AML-193 (cell line): ENCODE data around the gene METTL23.
"Not testable (repeated sequence)": the region's sequence is repeated elsewhere in the genome, so short reads cannot be mapped to it uniquely, and the experiment has no call there.

Source experiments
- DNase-seq, 2 experiments: peaks; one replicate each; lab custom pipeline; 2025; lab: John Stamatoyannopoulos, UW

The METTL23 gene

DNA sequence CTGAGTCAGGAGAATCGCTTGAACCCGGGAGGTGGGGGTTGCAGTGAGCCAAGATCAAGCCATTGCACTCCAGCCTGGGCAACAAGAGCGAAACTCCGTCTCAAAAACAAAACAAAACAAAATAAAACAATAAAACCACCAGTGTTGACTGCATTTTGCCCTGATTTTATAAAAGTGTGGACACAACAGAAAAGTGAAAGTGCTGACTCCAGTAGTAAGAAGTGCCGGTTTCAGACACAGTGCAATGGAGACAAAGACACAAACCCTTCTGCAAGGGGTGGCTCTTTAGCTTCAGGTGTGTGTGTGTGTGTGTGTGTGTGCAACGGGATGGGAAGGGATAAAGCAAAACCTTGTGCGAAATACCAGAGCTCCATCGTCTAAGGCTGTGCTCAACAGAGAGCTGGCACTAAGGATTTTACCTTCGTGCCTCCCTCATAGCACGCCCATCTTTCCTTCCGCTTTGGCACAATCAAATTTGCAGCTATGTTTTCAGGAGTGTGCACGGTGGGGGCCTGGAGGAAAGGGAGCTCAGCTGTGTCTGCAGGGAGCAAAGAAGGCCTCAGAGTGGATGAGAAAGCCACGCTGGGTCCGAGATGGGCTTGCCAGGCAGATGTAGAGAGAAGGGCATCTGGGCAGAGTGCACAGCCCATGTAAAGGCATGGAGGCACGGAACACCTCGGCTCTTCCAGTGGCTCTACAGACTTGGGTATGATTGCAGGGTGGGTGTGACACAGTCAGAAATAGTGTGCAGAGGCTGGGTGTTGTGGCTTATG, 31.4 kb upstream of the METTL23 start:
- DNase-seq = no peak

DNA sequence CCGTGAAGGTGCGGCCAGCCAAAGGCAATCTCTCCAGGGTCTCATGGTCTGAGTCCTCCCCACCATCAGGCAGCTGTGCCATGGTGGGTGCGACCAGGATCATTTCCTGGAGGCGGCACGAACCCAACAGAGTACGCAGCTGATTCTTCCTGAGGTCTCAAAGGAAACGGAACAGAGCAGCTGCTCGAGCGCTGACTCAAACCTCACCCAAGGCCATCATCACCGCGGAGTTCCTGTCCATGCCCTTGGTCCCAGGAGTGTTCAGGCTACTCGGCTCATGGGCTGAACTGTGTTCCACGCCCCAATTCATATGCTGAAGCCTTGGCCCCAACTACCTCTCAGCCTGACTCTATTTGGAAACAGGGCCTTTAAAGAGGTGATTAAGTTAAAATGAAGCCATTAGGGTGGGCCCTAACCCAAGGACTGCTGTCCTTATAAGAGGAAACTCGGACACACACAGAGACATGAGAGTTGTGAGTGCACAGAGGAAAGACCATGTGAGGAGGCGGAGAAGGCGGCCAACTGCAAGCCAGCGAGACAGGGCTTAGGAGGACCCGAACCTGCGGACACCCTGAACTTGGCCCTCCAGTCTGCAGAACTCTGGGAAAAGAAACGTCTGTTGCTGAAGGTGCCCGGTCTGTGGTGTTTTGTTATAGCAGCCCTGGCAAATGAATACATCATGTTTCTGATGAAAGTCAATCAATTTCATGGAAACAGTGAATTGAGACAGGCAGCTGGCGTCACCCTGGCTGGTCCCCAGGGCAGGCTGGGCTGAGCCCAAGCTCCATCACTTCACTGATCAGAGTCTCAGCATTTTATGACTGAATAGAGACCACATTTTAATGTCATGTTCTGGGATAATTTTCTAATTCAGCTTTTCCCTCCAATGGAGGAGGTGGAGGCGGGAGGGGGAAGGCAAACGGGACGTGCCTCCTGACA, 29.6 kb upstream of the METTL23 start:
- no peak for DNase-seq

DNA sequence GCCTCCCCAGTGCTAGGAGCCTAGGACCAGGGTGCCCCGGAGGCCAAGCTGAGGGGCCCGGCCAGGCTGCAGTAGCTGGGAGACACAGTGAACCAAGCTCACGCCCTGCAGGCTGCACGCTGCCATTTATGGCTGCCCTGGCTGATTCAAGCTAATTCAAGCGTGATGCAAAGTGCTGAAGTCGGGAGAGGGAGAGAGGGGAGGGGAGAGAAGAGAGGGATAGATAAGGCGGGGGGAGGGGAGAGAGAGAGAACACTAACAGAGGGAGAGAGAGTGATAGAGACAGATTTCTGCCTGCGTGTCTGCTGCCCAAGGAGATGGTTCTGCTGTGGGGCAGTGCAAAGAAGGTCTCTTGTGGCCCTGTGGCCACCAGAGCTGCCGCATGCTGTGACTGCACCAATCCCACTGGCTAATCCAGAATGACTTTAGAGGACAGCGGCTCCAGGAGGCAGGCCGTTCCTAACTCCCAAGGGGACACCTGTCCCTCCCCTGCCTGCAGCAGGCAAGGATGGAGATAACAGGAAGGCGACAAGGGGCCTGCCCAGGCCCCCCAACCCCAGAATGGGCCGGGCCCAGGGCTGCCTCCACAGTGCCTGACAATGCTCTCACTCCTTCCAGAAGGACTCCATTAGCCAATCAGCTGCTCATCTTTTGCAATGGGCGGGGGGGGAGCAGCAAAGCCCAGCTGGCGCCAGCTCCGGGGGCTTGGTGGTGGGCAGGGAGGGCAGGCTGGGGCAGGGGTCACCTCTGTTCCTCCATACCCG, 28.8 kb upstream of the METTL23 start:
- no peak for DNase-seq

DNA sequence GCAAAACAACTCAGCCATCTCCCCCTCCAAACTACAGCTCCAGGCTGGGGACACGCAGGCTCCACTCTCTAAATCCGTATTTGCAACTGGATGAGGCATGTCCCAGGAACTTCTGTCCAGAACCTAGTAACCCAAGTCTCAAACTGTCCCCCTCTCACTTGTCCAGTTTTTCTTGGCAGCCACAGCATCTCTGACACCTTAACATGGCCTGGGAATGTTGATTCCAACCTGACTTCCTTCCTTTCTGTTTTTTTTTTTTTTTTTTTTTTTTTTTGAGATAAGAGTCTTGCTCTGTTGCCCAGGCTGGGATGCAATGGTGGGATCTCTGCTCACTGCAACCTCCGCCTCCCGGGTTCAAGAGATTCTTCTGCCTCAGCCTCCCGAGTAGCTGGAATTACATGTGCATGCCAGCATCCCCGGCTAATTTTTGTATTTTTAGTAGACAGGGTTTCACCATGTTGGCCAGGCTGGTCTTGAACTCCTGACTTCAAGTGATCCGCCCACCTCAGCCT, 28.1 kb upstream of the METTL23 start:
- not testable (repeated sequence) for DNase-seq

DNA sequence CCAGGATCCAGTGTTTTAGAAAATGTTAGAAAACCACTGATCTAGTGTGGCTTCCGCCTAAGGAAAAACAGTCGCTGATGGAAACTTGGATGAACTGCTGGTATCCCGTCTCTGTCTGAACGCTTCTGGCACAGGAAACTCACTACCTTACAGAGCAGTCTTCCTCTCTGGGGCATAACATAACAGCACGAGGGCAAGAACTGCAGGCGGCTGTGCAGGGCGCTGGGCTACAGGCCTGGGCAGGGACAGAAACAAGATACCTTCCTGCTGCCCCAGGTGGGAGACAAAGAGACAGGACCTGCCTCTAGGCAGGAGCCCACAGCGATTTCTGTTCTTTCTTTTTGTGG, 26.4 kb upstream of the METTL23 start:
- DNase-seq = no peak

DNA sequence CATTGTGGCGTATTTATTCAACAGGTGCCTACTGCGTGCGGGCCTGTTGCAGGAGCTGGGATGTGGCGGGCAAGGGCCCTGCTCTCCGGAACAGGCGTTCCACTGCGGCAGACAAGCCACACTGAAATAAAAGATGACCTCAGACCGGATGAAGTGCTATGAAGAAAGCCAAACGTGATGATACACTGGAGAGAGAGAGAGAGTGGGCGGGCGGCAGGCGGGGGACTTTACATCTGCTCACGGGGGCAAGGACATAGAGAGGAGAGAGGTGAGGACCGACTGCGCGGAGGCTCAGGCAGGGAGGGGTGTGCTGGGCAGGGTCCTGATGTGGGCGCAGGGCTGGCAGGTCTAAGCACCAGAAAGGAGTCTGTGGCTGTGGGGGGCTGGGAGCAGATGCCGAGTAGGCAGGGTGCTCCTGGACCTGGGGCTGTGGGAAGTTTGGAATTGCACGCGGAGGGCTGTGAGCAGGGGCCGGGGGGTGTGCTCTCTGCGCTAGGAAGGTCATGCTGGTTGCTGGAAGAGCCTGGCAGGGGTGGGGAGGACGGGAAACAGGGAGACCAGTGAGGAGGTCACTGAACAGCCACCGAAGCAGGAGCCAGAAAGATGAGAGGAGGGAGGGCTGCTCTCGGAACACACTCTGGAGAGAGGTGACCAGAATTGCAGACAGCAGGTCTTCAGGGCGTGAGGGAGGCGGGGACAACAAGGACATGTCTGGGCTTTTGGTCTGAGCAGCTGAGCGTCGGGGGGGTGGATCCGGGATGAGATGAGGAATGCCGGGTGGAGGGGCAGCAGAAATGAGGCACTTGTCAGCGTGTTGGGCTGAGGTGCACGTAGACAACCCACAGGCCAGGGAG, 25.8 kb upstream of the METTL23 start:
- DNase-seq = no peak

DNA sequence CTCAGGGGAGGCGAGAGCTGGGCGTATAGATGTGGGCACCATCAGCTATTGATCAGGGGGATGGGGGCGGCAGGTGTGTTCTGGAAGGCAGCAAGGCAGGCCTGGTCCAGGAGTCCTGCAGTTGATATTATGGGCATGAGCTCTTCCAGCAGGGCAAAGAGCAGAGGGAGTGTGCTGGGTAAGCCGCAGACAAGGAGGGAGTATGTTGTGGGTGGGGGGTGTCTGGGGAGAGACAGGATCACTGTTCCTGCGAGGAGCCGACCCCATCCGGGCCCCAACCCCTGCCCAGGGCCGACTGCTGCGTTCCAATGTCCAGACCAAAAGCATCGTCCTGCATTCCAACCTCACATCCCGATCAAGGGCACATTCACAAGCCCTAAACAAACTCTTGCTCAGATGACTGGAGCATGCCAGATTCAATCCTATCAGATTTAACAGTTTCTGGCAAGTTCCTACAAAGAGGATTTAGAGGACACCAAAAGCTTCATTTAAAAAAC, 25.1 kb upstream of the METTL23 start:
- no peak for DNase-seq

DNA sequence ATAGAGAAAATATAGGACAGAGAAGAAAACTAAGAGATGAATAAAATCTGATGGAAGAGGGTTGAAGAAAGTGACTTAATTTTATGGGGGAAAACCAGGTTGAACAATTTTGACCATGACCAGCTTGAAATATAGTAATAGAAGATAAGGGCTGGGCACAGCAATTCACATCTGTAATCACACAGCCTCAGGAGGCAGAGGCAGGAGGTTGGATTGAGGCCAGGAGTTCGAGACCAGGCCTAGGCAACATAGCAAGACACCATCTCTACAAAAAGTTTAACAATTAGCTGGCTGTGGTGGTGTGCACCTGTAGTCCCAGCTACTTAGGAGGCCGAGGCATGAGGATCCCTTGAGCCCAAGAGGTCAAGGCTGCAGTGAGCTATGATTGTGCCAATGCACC, 24.6 kb upstream of the METTL23 start:
- DNase-seq = no peak

DNA sequence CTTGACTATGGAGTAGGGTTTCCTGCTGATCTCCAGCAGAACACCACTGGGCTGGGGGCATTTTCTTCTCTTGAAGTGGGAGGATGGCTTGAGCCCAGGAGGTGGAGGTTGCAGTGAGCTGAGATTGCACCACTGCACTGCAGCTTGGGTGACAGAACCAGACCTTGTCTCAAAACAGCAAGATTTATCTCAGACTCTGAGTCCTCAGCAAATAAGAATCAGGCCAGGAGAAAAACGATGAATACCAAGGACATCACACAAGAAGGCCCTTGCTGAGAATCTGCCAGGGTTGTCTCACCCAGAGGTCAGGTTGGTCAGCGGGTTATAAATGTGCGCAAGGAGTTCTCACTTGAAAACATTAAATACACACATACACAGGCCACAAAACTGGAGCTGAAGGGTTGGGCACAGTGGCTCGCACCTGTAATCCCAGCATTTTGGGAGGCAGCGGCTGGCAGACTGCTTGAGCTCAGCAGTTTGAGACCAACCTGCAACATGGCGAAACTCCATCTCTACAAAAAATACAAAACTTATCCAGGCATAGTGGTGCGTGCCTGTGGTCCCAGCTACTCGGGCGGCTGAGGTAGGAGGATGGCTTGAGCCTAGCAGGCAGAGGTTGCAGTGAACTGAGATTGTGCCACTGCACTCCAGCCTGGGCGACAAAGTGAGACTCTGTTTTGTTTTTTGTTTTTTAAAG, 23.6 kb upstream of the METTL23 start:
- no peak for DNase-seq

DNA sequence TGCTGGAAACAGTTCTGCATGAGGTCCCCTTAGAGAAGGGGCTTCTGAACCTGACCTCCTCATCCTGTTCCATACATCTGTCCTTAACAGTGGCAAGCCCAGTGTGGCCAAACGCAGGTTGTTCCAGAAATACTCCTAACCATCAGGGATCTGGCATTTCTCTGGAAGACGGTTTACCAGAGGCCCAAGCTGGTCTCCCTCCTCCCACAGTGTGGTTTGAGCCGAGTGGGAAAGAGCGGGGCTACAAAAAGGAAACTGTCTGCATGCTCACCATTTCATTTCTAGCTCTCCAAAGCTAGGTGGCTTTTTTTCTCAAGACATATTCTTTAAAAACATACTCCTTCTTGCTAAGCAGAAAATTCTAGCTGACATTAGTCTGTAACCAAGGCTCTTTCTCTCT, 21.8 kb upstream of the METTL23 start:
- no peak for DNase-seq

DNA sequence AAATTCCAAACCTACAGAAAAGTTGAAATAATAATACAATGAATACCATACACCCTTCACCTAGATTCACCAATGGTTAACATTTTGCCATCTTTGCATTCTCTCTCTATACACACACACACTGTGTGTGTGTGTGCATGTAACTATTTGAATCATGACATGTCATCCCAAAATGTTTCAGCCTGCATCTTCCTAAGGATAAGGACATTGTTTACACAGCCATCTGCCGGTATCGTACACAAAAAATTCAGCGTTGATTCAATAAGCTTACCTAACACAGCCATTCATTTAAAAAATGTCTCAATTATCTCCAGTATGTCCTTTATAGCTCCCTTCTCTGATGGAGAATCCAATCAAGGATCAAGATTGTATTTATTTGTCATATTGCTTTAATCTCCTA, 19.8 kb upstream of the METTL23 start:
- DNase-seq = no peak

DNA sequence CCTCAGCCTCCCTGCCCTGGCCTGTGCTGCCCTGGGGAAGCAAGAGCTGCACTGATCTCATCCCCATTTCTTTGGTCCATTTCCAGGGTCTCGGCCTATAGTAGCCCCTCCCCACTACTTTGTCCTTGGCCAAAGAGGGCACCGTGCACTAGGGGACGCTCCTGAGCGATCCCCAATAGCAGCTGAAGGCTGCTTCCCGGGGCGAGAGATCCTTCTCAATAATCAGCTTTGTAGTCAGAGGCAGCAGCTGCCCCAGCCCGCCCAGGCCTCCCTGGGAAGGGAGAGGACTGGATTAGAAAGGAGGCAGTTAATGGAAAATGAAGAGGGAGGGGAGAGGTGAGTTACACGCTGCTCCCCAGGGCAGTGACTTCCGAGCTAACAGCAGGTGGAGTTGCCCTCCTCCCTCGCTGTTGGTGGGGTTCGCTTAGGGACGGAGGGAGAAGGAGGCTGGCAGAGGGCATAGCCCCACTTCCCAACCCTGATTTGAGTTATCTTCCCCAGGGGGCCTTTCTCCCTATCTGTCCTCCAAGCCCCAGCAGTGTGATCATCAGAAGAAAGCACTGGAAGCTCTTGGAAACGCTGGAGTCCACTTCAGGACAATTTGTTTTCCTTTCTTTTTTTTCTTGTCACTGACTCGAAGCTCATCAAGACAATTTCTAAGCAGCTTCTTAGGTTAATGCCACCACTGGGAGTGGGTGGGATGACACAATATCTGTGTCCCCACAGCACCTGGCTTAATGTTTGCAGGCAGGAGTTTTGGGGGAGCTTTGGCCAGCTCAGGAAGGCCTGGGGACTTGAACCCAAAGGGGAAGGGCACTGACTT, 18.4 kb upstream of the METTL23 start:
- no peak for DNase-seq

DNA sequence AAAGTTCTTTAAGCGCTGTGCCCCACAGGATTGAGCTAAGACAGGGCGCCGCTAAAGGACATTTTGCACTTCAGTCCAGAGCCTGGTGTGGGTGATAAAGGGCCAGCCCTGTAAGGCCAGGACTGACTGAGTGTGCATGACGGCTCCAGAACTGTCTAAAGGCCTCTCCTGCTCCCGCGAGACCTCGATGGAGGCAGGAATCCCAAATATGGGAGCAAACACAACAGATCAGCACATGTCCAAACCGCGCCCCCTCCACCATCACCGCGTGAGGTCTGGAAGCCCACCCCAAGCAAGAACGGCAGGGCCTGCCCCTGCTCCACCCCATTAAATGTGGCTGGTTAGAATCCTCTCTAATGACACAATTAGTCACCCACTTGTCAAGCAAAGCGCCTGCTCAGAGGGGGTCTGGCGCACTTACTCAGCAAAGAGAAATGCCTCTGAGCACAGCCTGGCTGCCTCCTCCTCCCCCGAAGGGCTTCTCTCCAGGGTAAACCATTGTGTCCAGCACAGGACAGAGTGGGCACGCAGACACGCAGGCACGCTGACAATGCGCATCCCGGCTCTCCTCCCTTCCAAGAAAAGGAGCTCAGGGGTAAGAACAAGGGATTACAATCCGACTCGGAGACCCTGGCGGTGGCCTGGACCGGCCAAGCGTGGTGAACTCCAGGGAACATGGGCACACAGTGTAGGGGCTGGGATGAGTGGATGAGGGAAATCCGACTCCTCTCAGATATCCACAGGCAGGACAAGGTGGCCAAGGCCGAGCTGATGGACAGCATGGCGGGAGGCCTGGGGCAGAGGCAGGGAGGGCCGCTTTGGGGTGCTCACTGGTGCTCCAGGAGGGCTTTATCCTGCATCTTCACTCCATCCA, 17.3 kb upstream of the METTL23 start:
- no peak for DNase-seq

DNA sequence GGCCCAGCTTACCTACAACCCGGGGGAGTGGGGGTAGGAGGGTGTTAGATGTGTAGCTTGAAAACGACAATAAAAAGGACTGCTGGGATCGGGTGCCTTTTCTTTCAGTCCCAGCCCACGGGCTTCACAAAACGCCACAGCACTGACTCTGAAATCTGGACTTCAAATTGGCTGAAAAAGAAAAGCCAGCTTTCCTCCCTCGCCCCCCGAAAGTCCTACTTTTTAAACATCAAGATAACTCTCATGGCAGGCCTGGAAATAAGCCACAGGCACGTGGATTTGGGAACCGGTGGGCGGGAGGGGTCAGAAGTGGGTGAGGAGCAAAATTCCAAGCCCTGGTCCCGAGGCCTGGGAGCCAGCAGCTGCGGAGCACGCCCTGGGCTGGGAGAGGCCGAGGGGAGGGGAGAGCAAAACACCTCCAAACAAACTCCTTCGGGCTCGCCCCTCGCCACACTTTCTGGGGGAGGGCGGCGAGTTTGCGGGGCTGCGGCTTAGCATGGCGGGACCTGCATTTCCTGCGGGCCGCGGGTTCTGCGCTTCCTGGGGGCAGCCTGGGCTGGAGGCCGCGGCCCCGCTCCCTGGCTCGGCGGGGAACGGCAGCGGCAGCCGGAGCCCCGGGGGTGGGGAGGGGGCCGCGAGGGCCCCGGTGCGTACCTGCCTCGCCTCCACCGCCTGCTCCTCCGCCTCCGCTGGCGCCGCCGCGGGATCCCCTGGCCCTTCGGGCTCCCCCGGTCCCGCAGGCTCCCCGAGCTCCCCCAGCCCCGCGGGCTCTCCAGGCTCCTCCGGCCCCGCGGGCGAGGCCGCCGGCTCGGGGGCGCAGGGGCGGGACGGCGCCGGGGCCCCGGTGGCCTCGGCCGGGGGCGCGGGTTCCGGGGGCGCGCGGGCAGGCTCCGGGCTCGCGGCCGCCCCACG, 16.4 kb upstream of the METTL23 start:
- DNase-seq = not testable (repeated sequence)

DNA sequence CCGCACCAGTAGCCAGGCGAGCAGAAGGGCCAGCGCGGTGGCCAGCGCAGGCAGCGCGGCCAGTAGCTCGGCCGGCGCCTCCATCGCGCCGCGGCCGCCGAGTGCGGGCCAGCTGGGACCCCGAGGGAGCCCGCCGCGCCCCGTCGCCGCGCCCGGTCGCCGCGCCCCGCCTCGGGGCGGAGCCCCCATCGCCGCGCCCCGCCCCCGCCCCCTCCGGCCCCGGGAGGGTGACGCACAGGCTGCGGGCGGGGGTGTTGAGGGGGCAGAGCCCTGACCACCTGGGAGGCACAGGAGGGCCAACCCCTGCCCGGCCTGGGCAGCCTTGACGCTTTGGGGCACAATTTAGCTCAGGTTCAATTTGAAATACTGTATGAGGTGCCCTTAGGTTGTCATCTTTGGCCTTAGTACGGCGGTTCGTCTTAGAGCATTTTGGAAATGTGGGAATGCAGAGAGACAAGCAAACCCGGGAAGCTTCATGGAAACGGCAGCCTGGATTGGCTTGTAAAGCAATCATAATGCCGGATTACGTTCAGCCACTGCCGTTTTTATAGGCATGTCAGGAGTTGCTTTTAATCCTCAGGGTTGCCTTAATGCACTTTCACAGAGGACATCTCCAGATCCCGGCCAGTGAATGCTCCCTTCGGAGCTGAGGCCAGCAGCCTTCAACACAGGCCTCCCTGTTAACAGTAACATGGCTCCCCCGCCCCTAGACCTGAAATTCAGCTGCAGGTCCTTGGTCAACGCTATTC, 15.6 kb upstream of the METTL23 start, which contains the start of gene MXRA7:
MXRA7 (minus strand) TSS at position 103 of the 749 bp plus-strand sequence; CDS start at position 84, 19 bp downstream.
- no peak for DNase-seq

DNA sequence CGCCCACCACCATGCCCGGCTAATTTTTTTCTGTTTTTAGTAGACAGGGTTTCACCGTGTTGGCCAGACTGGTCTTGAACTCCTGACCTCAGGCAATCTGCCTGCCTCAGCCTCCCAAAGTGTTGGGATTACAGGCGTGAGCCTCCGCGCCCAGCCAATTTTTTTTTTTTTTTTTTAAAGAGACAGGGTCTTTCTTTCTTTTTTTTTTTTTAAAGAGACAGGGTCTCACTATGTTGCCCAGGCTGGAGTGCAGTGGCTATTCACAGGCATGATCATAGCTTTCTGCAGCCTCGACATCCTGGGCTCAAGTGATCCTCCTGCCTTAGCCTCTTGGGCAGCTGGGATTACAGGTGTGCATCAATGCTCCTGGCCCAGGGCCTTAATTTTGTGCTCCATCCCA, 14.3 kb upstream of the METTL23 start:
- DNase-seq = not testable (repeated sequence)

DNA sequence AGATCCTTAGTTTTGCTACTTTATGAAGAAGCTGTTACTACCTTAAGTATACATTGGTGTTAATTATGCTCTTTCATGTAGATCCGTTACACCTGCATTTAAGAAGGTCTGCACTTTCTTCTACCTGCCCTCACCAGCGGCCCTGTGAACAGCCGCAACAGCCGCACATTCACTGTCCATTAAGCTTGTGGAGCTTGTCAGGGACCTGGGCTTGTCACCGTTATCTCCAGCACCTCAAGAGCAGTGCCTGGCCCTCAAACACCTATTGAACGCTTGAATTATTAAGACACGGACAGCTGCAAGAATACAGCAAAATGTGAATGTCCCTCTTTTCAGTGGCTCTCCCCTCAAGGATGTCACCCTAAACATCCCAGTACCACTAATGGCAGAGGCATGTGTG, 12.9 kb upstream of the METTL23 start:
- no peak for DNase-seq
